Mesenchymal stem cell (in vitro differentiated cells and primary cell): Measurements from ENCODE around the gene TEAD1.
A peak's percentile ranks its signal among the peaks of the same experiment; 100 is the strongest.

Source experiments
- DNase-seq: peaks from one replicate; pipeline ENCODE4 v3.0.0-alpha.2; 2013
- H2AFZ ChIP-seq: one replicate; pipeline ENCODE4 v1.6.1; 2013; ENCODE audit warnings: low read depth, mild to moderate bottlenecking, control low read depth, inconsistent platforms, low read length, moderate library complexity
- H2AK5ac ChIP-seq: 2 replicates; pipeline ENCODE4 v1.6.1; 2013; ENCODE audit warnings: low read length, moderate library complexity, mild to moderate bottlenecking, inconsistent platforms; ENCODE audit not compliant: severe bottlenecking
- H2BK120ac ChIP-seq: one replicate; pipeline ENCODE4 v1.6.1; 2013; ENCODE audit warnings: low read depth, mild to moderate bottlenecking, inconsistent platforms, low read length, moderate library complexity
- H2BK12ac ChIP-seq, 2 experiments: one replicate each; pipeline ENCODE4 v1.6.1; 2013; ENCODE audit warnings: inconsistent platforms in 2 of 2, low read length in 2 of 2, mild to moderate bottlenecking in 2 of 2, moderate library complexity in 2 of 2, control low read depth in 1 of 2
- H2BK15ac ChIP-seq: one replicate; pipeline ENCODE4 v1.6.1; 2013; ENCODE audit warnings: mild to moderate bottlenecking, low read depth, inconsistent platforms; ENCODE audit not compliant: poor library complexity, severe bottlenecking
- H2BK5ac ChIP-seq: 2 replicates; pipeline ENCODE4 v1.6.1; 2013; ENCODE audit warnings: low read depth, mild to moderate bottlenecking, low read length, control low read depth, inconsistent platforms; ENCODE audit not compliant: poor library complexity, severe bottlenecking
- H3K14ac ChIP-seq, 2 experiments: one replicate each; pipeline ENCODE4 v1.6.1; 2013; ENCODE audit warnings: inconsistent platforms in 2 of 2, low read length in 2 of 2, control low read depth in 1 of 2, mild to moderate bottlenecking in 1 of 2, moderate library complexity in 1 of 2
- H3K18ac ChIP-seq, 2 experiments: one replicate each; pipeline ENCODE4 v1.6.1; 2013; ENCODE audit warnings: inconsistent platforms in 2 of 2, low read length in 2 of 2, control low read depth in 1 of 2, low read depth in 1 of 2, mild to moderate bottlenecking in 1 of 2
- H3K23ac ChIP-seq, 2 experiments: one replicate each; pipeline ENCODE4 v1.6.1; 2013; ENCODE audit warnings: inconsistent platforms in 2 of 2, low read length in 2 of 2, mild to moderate bottlenecking in 2 of 2, moderate library complexity in 2 of 2, control low read depth in 1 of 2
- H3K27ac ChIP-seq: 2 replicates; pipeline ENCODE4 v1.5.1; 2013; ENCODE audit warnings: mild to moderate bottlenecking, moderate library complexity, low read length, control low read depth, inconsistent platforms; ENCODE audit not compliant: poor library complexity, severe bottlenecking
- H3K27me3 ChIP-seq, 2 experiments: 2 replicates each; pipeline versions ENCODE4 v1.6.1 to v1.7.0; 2013; ENCODE audit warnings: low read length in 2 of 2, mild to moderate bottlenecking in 2 of 2, moderate library complexity in 2 of 2, control low read depth in 1 of 2, inconsistent platforms in 1 of 2; ENCODE audit not compliant: control insufficient read depth in 1 of 2, insufficient read depth in 1 of 2
- H3K36me3 ChIP-seq, 2 experiments: 2 replicates each; pipeline versions ENCODE4 v1.6.1 to v1.7.0; 2013; ENCODE audit warnings: low read length in 2 of 2, control low read depth in 1 of 2, inconsistent platforms in 1 of 2, low read depth in 1 of 2, mild to moderate bottlenecking in 1 of 2; ENCODE audit not compliant: insufficient read depth in 2 of 2, control insufficient read depth in 1 of 2
- H3K4ac ChIP-seq, 2 experiments: one replicate each; pipeline ENCODE4 v1.6.1; 2013; ENCODE audit warnings: inconsistent platforms in 2 of 2, low read length in 2 of 2, mild to moderate bottlenecking in 2 of 2, moderate library complexity in 2 of 2, control low read depth in 1 of 2, low read depth in 1 of 2
- H3K4me1 ChIP-seq: 2 replicates; pipeline ENCODE4 v1.6.1; 2013; ENCODE audit warnings: low read depth, low read length, control low read depth; ENCODE audit not compliant: control insufficient read depth, insufficient read depth
- H3K4me2 ChIP-seq: 2 replicates; pipeline ENCODE4 v1.6.1; 2013; ENCODE audit warnings: low read length, mild to moderate bottlenecking, inconsistent platforms; ENCODE audit not compliant: poor library complexity, severe bottlenecking
- H3K4me3 ChIP-seq, 2 experiments: 2 replicates each; pipeline versions ENCODE4 v1.5.1 to v1.7.0; 2013; ENCODE audit warnings: low read length in 2 of 2, mild to moderate bottlenecking in 2 of 2, control low read depth in 1 of 2, low read depth in 1 of 2; ENCODE audit not compliant: insufficient read depth in 1 of 2
- H3K79me1 ChIP-seq: replicated peaks from 2 replicates; pipeline ENCODE4 v1.6.1; 2013; ENCODE audit warnings: mild to moderate bottlenecking, control low read depth, low read length, inconsistent platforms; ENCODE audit not compliant: poor library complexity, severe bottlenecking
- H3K9ac ChIP-seq: 2 replicates; pipeline ENCODE4 v1.7.0; 2013; ENCODE audit warnings: mild to moderate bottlenecking, low read length, moderate library complexity
- H3K9me3 ChIP-seq: 2 replicates; pipeline ENCODE4 v1.7.0; 2013; ENCODE audit warnings: mild to moderate bottlenecking, low read length; ENCODE audit not compliant: control insufficient read depth
- H4K8ac ChIP-seq: one replicate; pipeline ENCODE4 v1.6.1; 2013; ENCODE audit warnings: inconsistent platforms, mild to moderate bottlenecking, low read length, moderate library complexity
- H4K91ac ChIP-seq: one replicate; pipeline ENCODE4 v1.6.1; 2013; ENCODE audit warnings: mild to moderate bottlenecking, low read length, inconsistent platforms
- whole genome bisulfite sequencing: methylation state at CpG from one replicate; pipeline ENCODE4 v1.1.7; 2013; ENCODE audit warnings: mixed read lengths; 5-methylcytosine and 5-hydroxymethylcytosine counted together

Gene TEAD1

DNA sequence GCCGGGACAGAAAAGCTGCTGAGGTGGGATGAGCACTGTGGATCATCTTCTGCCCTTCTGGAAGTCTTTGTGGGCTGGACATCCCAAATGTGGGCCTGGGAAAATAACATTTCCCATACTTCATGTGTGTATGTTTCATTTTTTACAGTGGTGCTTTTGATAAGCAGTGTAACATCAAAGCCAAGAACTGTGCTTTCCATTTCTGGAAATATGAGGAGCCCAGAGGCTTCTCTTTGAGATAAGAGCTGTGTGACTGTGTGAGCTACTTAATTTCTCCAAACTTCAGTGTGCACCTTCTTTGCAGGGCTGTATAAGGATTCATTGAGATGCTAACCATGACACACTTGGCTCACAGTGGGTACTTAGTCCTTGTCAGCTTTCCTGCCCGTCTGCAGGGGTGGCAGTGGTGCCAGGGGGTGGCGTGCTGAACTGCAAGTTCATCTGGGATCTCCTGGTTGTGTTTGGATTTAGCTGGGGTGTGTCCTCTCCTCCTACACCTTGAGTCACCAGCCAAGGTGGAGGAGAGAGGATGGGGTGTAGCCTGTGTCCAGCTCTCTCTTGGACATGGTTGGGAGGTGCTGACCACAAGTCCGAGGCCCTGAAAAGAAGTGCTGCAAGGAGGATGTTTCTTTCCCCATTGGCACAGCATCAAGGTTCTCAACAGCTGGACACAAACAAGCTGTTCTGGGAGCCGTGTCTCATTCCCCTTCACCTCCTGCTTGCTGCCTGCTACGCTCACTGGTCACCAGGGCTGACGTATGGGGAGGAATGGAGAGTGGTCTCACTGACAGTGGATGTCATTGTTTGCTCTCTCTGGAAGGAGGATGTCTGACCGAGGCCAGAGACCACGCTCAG is 139.4 kb downstream of the TEAD1 start:
- Histone ChIP-seq H4K8ac (peak overlapping the region; percentile 71), H3K27me3 (no peaks in the 10 kb centered on the region), H2BK15ac (no peak overlapping the region), H3K18ac (peak overlapping the region; percentile 78 to 83), H3K79me1 (peaks cover 27% of the 10 kb centered on the region), H2BK120ac (peak overlapping the region; percentile 74), H3K4me1 (peaks cover 37% of the 10 kb centered on the region), H2BK5ac (no peak overlapping the region), H3K23ac (no peak overlapping the region), H3K4ac (peak overlapping the region; percentile 63 to 66), H3K27ac (no peak overlapping the region), H3K4me2 (no peak overlapping the region), H3K4me3 (peak overlapping the region in 1 of 2 experiments; percentile 60), H3K9ac (peak overlapping the region; percentile 81), H2BK12ac (peak overlapping the region; percentile 31 to 78), H2AFZ (no peak overlapping the region), H4K91ac (peak overlapping the region; percentile 91), H3K9me3 (no peaks in the 10 kb centered on the region), H3K36me3 (peaks cover 0 to 9% of the 10 kb centered on the region in 2 experiments), H2AK5ac (no peak overlapping the region), H3K14ac (peak overlapping the region in 1 of 2 experiments; percentile 2)
- peak; percentile 86 for DNase-seq
- WGBS: 77% methylated on average over 9 of the region's 9 CpGs

DNA sequence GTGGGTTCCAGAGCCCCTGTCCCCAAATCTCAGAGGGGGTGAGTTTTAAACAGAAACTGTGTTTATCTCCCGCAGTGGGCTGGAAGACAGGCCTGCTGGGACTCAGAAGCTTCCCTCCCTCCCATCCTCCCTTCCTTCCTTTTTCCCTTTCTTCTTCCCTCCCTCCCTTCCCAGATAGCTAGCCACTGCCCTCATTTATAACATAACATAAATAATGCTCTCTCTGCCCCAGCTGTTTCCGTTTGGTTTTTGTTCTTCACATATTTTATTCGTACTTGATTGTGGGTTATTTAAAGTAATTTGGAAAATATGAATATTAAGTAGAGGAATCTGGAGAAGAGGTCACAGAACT is 140.9 kb downstream of the TEAD1 start:
- Histone ChIP-seq H3K9me3 (no peaks in the 10 kb centered on the region), H3K14ac (no peak overlapping the region), H2AFZ (no peak overlapping the region), H4K8ac (no peak overlapping the region), H2BK120ac (no peak overlapping the region), H3K27me3 (no peaks in the 10 kb centered on the region), H2AK5ac (no peak overlapping the region), H2BK5ac (no peak overlapping the region), H3K36me3 (peaks cover 0 to 9% of the 10 kb centered on the region in 2 experiments), H4K91ac (no peak overlapping the region), H2BK12ac (no peak overlapping the region), H3K4me2 (no peak overlapping the region), H3K23ac (no peak overlapping the region), H3K4me1 (peaks cover 32% of the 10 kb centered on the region), H3K18ac (peak overlapping the region in 1 of 2 experiments; percentile 82), H3K27ac (no peak overlapping the region), H3K9ac (peak overlapping the region; percentile 81), H3K79me1 (peaks cover 22% of the 10 kb centered on the region), H3K4me3 (peak overlapping the region in 1 of 2 experiments; percentile 60), H3K4ac (no peak overlapping the region), H2BK15ac (no peak overlapping the region)
- WGBS: 17% methylated on average over 3 of the region's 3 CpGs
- DNase-seq: no peak

DNA sequence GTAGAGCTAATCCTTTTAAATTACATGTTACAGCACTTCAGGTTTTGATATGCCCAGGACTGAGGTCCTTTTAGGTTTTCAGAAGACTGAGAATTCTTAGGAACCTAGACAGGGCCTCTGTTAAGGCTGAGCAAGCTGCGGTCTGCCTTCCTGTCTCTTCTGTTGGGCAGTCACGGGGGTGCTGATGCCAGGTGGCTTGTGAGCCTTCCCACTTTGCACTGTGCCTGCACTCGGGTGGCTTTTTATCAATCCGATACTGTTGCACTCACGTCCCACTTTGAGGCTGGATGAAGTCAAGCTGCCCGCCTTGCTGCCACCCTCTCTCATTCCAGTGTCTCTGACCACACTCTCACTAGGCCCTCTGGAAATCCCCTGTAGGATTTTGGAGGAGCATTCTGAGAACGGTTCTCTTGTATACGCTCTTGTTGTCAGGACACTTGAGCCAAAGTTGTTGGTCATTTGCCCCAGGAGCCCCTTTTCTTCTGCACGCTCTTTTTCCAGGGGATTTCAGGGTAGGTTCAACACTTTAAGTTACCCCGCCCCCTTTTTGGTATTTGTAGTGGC is 141.8 kb downstream of the TEAD1 start:
- no peak overlapping the region for H3K9ac ChIP-seq
- peaks cover 18% of the 10 kb centered on the region for H3K79me1 ChIP-seq
- no peak overlapping the region for H2BK120ac ChIP-seq
- no peak overlapping the region for H3K27ac ChIP-seq
- no peak overlapping the region for H3K4ac ChIP-seq
- H2AFZ ChIP-seq: no peak overlapping the region
- peaks cover 25% of the 10 kb centered on the region for H3K4me1 ChIP-seq
- peak overlapping the region; percentile 40 to 54 for H3K18ac ChIP-seq
- H3K9me3 ChIP-seq: no peaks in the 10 kb centered on the region
- H3K4me3 ChIP-seq: no peak overlapping the region
- no peak overlapping the region for H4K8ac ChIP-seq
- H3K36me3 ChIP-seq: peaks cover 0 to 9% of the 10 kb centered on the region in 2 experiments
- peak overlapping the region; percentile 34 to 54 for H2BK12ac ChIP-seq
- H2BK5ac ChIP-seq: no peak overlapping the region
- WGBS: 96% methylated on average over 10 of the region's 10 CpGs
- peak overlapping the region; percentile 44 for H4K91ac ChIP-seq
- H3K14ac ChIP-seq: peak overlapping the region in 1 of 2 experiments; percentile 26
- no peak overlapping the region for H3K23ac ChIP-seq
- peak overlapping the region; percentile 12 for H2BK15ac ChIP-seq
- no peak overlapping the region for H2AK5ac ChIP-seq
- H3K4me2 ChIP-seq: no peak overlapping the region
- no peak for DNase-seq
- H3K27me3 ChIP-seq: no peaks in the 10 kb centered on the region

DNA sequence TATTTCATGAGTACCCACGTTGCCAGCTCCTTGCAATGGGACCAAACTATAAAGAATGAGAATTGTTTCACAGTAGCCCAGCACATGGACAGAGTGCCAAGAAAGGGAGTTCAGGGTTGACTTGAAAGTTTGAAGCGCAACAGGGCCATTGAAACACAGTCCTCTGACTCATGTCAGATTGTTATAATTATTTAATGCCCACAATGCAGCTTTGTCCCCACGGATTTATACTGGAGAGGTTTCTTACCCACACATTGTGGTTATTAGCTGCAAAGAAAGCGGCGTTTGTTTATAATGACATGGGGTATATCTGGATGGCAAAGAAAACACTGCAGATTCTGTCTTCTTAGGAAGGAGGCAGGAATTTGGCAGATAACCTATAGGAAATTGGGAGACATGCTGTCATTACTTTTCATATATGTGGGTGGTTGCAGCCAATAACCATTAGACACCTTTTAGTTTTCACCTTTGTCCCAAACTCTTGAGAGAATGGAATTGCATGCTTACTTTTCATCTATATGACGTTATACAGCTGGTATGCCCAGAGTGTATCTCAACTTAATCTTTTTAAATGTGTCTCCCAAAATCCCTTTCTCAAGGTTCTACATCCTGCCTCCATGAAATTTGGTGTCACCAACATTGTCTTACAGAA is 143.6 kb downstream of the TEAD1 start:
- H3K4me3 ChIP-seq: no peak overlapping the region
- H4K8ac ChIP-seq: no peak overlapping the region
- no peak overlapping the region for H2BK5ac ChIP-seq
- no peak overlapping the region for H3K4me2 ChIP-seq
- H2BK12ac ChIP-seq: no peak overlapping the region
- peaks cover 22% of the 10 kb centered on the region for H3K4me1 ChIP-seq
- no peak overlapping the region for H2AFZ ChIP-seq
- peaks cover 0 to 9% of the 10 kb centered on the region in 2 experiments for H3K36me3 ChIP-seq
- H2BK120ac ChIP-seq: no peak overlapping the region
- H2BK15ac ChIP-seq: no peak overlapping the region
- H3K27me3 ChIP-seq: no peaks in the 10 kb centered on the region
- H3K4ac ChIP-seq: no peak overlapping the region
- no peak overlapping the region for H2AK5ac ChIP-seq
- H3K14ac ChIP-seq: no peak overlapping the region
- peak; percentile 54 for DNase-seq
- no peak overlapping the region for H3K27ac ChIP-seq
- H3K18ac ChIP-seq: peak overlapping the region in 1 of 2 experiments; percentile 29
- no peak overlapping the region for H3K9ac ChIP-seq
- H3K79me1 ChIP-seq: peaks cover 16% of the 10 kb centered on the region
- H4K91ac ChIP-seq: no peak overlapping the region
- WGBS: 46% methylated on average over 5 of the region's 6 CpGs
- H3K23ac ChIP-seq: no peak overlapping the region
- H3K9me3 ChIP-seq: no peaks in the 10 kb centered on the region
